Measurements from ENCODE around the gene MAPRE3. TPM values are rescaled to one million over a fixed set of nuclear protein-coding genes. Genes with fewer than 3 reads are reported as not detected.

Gene MAPRE3
- total and polyA plus RNA-seq, 9 of the 15 experiments (the other 6 are each of a cell fraction or from before 2014, with no cell fraction given), result 0.70 to 43.2 (median 12.6) TPM

DNA sequence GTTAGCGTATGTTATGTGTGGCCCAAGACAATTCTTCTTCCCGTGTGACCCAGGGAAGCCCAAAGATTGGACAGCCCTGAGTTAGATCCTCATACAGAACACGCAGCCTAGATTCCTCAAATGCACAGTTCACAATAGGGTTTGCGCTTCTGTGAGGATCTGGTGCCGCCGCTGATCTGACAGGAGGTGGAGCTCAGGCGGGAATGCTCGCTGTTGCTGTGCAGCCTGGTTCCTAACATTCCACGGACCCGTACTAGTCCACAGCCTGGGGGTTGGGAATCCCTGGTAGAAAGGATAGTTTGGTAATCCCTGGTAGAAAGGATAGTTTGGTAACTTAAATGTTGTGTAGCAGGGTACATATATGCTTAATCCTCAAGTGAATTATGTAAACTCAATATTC, 27.0 kb downstream of the MAPRE3 start:
- no TSS peak for BruUV-seq (replicated peaks)
- peaks cover 6% of the 10 kb centered on the region for H4K20me1 ChIP-seq (replicated peaks; ENCODE audit: control insufficient read depth, insufficient read depth, low read length)
- no peak overlapping the region for H3K27ac ChIP-seq (ENCODE audit: extremely low read depth, low read depth, low read length)
- POLR2A ChIA-PET, result interaction anchor here (1.1 to 3.0 kb wide), 5 partner anchors 9 to 35 kb away, joined by 3 to 13 read pairs (median 4); partner anchors contain the start of gene TMEM214
- DNase-seq (ENCODE audit: extremely low read depth in 1 of 4, low spot score in 3 of 4) (no peak), ATAC-seq (no peak), FAIRE-seq (no peak)
- peaks cover 3% of the 10 kb centered on the region; the same call in 1 of the 3 replicates for H3K36me3 ChIP-seq (ENCODE audit: control insufficient read depth, insufficient read depth, low read length)
- no peaks in the 10 kb centered on the region for H3K27me3 ChIP-seq (ENCODE audit: control insufficient read depth in 2 of 2, insufficient read depth in 2 of 2, low read length in 2 of 2)
- H3K9me3 ChIP-seq (replicated peaks; ENCODE audit: control insufficient read depth, insufficient read depth, low read depth, low read length), result no peaks in the 10 kb centered on the region
- CTCF ChIA-PET (ENCODE audit: low intra/inter-chr PET ratio), result no interaction called here
- intact Hi-C loops (cut with micrococcal nuclease) (no loop called here), in situ Hi-C loops (cut with MboI) (no loop called here)
- peaks cover 40% of the 10 kb centered on the region for H3K79me2 ChIP-seq (ENCODE audit: control insufficient read depth, insufficient read depth, low read length)
- WGBS (ENCODE audit: insufficient coverage, low coverage, missing lambda C conversion rate), result 73% methylated on average over 8 of the region's 10 CpGs
- no peak overlapping the region for H3K4me3 ChIP-seq
- TF ChIP-seq, protein P1, sequence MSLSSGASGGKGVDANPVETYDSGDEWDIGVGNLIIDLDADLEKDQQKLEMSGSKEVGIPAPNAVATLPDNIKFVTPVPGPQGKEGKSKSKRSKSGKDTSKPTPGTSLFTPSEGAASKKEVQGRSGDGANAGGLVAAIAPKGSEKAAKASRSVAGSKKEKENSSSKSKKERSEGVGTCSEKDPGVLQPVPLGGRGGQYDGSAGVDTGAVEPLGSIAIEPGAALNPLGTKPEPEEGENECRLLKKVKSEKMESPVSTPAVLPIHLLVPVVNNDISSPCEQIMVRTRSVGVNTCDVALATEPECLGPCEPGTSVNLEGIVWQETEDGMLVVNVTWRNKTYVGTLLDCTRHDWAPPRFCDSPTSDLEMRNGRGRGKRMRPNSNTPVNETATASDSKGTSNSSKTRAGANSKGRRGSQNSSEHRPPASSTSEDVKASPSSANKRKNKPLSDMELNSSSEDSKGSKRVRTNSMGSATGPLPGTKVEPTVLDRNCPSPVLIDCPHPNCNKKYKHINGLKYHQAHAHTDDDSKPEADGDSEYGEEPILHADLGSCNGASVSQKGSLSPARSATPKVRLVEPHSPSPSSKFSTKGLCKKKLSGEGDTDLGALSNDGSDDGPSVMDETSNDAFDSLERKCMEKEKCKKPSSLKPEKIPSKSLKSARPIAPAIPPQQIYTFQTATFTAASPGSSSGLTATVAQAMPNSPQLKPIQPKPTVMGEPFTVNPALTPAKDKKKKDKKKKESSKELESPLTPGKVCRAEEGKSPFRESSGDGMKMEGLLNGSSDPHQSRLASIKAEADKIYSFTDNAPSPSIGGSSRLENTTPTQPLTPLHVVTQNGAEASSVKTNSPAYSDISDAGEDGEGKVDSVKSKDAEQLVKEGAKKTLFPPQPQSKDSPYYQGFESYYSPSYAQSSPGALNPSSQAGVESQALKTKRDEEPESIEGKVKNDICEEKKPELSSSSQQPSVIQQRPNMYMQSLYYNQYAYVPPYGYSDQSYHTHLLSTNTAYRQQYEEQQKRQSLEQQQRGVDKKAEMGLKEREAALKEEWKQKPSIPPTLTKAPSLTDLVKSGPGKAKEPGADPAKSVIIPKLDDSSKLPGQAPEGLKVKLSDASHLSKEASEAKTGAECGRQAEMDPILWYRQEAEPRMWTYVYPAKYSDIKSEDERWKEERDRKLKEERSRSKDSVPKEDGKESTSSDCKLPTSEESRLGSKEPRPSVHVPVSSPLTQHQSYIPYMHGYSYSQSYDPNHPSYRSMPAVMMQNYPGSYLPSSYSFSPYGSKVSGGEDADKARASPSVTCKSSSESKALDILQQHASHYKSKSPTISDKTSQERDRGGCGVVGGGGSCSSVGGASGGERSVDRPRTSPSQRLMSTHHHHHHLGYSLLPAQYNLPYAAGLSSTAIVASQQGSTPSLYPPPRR (CRISPR knock-in tag; IDR thresholded peaks at IDR 0.05; ENCODE audit: borderline replicate concordance), result no peak
- TF ChIP-seq HCFC1 (IDR thresholded peaks at IDR 0.05; ENCODE audit: low read depth, low read length), result no peak
- TF ChIP-seq XRCC5 (IDR thresholded peaks at IDR 0.05; ENCODE audit: low read depth, low read length), result no peak
- TF ChIP-seq EGR1 (conservative IDR thresholded peaks at IDR 0.05), result no peak
- TF ChIP-seq ZBTB1 (CRISPR knock-in tag; IDR thresholded peaks at IDR 0.05; ENCODE audit: borderline replicate concordance, low read depth), result no peak
- TF ChIP-seq, protein P2, sequence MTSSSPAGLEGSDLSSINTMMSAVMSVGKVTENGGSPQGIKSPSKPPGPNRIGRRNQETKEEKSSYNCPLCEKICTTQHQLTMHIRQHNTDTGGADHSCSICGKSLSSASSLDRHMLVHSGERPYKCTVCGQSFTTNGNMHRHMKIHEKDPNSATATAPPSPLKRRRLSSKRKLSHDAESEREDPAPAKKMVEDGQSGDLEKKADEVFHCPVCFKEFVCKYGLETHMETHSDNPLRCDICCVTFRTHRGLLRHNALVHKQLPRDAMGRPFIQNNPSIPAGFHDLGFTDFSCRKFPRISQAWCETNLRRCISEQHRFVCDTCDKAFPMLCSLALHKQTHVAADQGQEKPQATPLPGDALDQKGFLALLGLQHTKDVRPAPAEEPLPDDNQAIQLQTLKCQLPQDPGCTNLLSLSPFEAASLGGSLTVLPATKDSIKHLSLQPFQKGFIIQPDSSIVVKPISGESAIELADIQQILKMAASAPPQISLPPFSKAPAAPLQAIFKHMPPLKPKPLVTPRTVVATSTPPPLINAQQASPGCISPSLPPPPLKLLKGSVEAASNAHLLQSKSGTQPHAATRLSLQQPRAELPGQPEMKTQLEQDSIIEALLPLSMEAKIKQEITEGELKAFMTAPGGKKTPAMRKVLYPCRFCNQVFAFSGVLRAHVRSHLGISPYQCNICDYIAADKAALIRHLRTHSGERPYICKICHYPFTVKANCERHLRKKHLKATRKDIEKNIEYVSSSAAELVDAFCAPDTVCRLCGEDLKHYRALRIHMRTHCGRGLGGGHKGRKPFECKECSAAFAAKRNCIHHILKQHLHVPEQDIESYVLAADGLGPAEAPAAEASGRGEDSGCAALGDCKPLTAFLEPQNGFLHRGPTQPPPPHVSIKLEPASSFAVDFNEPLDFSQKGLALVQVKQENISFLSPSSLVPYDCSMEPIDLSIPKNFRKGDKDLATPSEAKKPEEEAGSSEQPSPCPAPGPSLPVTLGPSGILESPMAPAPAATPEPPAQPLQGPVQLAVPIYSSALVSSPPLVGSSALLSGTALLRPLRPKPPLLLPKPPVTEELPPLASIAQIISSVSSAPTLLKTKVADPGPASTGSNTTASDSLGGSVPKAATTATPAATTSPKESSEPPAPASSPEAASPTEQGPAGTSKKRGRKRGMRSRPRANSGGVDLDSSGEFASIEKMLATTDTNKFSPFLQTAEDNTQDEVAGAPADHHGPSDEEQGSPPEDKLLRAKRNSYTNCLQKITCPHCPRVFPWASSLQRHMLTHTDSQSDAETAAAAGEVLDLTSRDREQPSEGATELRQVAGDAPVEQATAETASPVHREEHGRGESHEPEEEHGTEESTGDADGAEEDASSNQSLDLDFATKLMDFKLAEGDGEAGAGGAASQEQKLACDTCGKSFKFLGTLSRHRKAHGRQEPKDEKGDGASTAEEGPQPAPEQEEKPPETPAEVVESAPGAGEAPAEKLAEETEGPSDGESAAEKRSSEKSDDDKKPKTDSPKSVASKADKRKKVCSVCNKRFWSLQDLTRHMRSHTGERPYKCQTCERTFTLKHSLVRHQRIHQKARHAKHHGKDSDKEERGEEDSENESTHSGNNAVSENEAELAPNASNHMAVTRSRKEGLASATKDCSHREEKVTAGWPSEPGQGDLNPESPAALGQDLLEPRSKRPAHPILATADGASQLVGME (CRISPR knock-in tag; IDR thresholded peaks at IDR 0.05), result no peak
- TF ChIP-seq RNF2 (IDR thresholded peaks at IDR 0.05), result no peak
- no peak for TF ChIP-seq ZNF175 (CRISPR knock-in tag; IDR thresholded peaks at IDR 0.05; ENCODE audit: low read depth)
- H3K9me1 ChIP-seq (ENCODE audit: control insufficient read depth, insufficient read depth, low read length), result no peaks in the 10 kb centered on the region
- H3K9ac ChIP-seq (ENCODE audit: insufficient read depth in 1 of 2, low read depth in 2 of 2, low read length in 2 of 2), result no peak overlapping the region
- no peak overlapping the region for H2AFZ ChIP-seq (ENCODE audit: low read depth, low read length)
- H3K4me1 ChIP-seq (replicated peaks in 1 of 2; ENCODE audit: control insufficient read depth in 2 of 2, insufficient read depth in 2 of 2, low read length in 2 of 2), result peaks cover 12 to 28% of the 10 kb centered on the region in 2 experiments
- no peak overlapping the region for H3K4me2 ChIP-seq (ENCODE audit: insufficient read depth, low read length)

Data from K562 (cell line).